Endodermal cell (in vitro differentiated cells): Measurements from ENCODE around the gene LRATD1. TPM values are rescaled to one million over a fixed set of nuclear protein-coding genes. Genes with fewer than 3 reads are reported as not detected.

ENCODE experiments used
- DNase-seq: peaks from one replicate; pipeline ENCODE4 v3.0.0-alpha.2; 2017
- H3K27ac ChIP-seq: 2 replicates; pipeline ENCODE4 v1.5.1; 2013; ENCODE audit warnings: mild to moderate bottlenecking, low read depth, low read length, moderate library complexity
- H3K27me3 ChIP-seq: 2 replicates; pipeline ENCODE4 v1.6.1; 2013; ENCODE audit warnings: mild to moderate bottlenecking, low read length, moderate library complexity; ENCODE audit not compliant: insufficient read depth, control insufficient read depth, poor library complexity, severe bottlenecking
- H3K36me3 ChIP-seq: 2 replicates; pipeline ENCODE4 v1.7.0; 2013; ENCODE audit warnings: mild to moderate bottlenecking, low read length, moderate library complexity; ENCODE audit not compliant: control insufficient read depth, insufficient read depth
- H3K4me1 ChIP-seq: one replicate; pipeline ENCODE4 v1.7.0; 2013; ENCODE audit warnings: low read length; ENCODE audit not compliant: control insufficient read depth, insufficient read depth
- H3K4me3 ChIP-seq: 2 replicates; pipeline ENCODE4 v1.5.1; 2013; ENCODE audit warnings: mild to moderate bottlenecking, low read length, moderate library complexity
- H3K9ac ChIP-seq: 2 replicates; pipeline ENCODE4 v1.6.1; 2013; ENCODE audit warnings: mild to moderate bottlenecking, low read length, moderate library complexity; ENCODE audit not compliant: poor library complexity, severe bottlenecking; ENCODE audit errors: extremely low read depth
- H3K9me3 ChIP-seq: 2 replicates; pipeline ENCODE4 v1.6.1; 2013; ENCODE audit warnings: mild to moderate bottlenecking, low read length, moderate library complexity; ENCODE audit not compliant: control insufficient read depth
- H3K27ac Mint-ChIP-seq: 2 replicates; pipeline ENCODE4 v1.8.0; 2020; ENCODE audit warnings: mixed read lengths
- H3K27me3 Mint-ChIP-seq: 2 replicates; pipeline ENCODE4 v1.8.0; 2021; ENCODE audit warnings: mild to moderate bottlenecking, mixed read lengths; ENCODE audit not compliant: insufficient read depth
- H3K36me3 Mint-ChIP-seq: 2 replicates; pipeline ENCODE4 v1.8.0; 2020; ENCODE audit warnings: low read depth, mixed read lengths
- H3K4me1 Mint-ChIP-seq: 2 replicates; pipeline ENCODE4 v1.8.0; 2020; ENCODE audit warnings: mixed read lengths
- H3K4me3 Mint-ChIP-seq: 2 replicates; pipeline ENCODE4 v1.8.0; 2020; ENCODE audit warnings: mild to moderate bottlenecking, moderate library complexity, mixed read lengths
- H3K9me3 Mint-ChIP-seq: 2 replicates; pipeline ENCODE4 v1.8.0; 2020; ENCODE audit warnings: mild to moderate bottlenecking, mixed read lengths
- WGBS, 2 experiments: methylation state at CpG; one replicate each; pipeline versions ENCODE4 v1.1.5 to v1.1.7; 2013; ENCODE audit warnings: missing lambda C conversion rate in 2 of 2, mixed read lengths in 1 of 2; ENCODE audit not compliant: insufficient coverage in 1 of 2, insufficient read length in 1 of 2; 5-methylcytosine and 5-hydroxymethylcytosine counted together
- total RNA-seq, 2 donors: library from RNA; stranded (reverse); fragmentation: NEBNext Ultra II Directional in 1 of 2; extraction: Animal tissue kit (Norgen Biotek cat#: 25700) in 1 of 2; gene quantifications; 2 replicates in 1 of 2; 3 replicates in 1 of 2; pipeline ENCODE4 v1.2.1, GENCODE V29; 2021
- TF ChIP-seq, protein P1 (sequence below): fragments of 200-600 bp; sonication (generic); conservative IDR thresholded peaks from 2 replicates; pipeline ENCODE4 v1.5.0; 2021; ENCODE audit warnings: antibody characterized with exemption, mild to moderate bottlenecking

LRATD1 gene
- total RNA-seq, 2 donors from 2014 or later, result 0.95 to 2.6 TPM

DNA sequence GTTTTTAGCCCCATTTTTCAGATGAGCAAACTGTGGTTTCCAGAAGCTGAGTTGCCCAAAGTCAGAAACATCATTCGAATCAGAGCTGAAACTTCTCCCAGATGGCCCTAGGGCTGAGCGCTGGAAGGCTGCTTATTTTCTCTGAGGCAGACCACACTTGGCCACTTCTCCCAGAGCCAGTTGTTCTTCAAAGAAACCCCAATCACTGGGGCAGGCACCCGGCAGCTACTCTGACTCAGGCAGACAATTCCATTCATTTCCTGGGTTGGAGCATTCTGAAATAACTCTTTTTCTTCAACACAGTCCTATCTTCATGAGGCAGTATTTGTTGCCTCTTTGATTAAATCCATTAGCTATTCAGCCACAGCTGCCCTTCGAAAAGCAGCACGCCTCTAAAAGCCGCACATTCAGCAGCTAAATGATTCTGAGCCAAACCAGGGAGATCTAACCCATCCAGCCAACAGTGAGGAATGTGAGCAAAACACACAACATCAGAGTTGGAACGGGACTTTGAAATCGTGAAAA, 40.9 kb downstream of the LRATD1 start:
- Histone ChIP-seq H3K4me1 (no peaks in the 10 kb centered on the region), H3K9me3 (no peaks in the 10 kb centered on the region), H3K27me3 (no peaks in the 10 kb centered on the region), H3K4me3 (no peak overlapping the region), H3K27ac (no peak overlapping the region), H3K36me3 (no peaks in the 10 kb centered on the region), H3K9ac (no peak overlapping the region)
- TF ChIP-seq, protein P1, sequence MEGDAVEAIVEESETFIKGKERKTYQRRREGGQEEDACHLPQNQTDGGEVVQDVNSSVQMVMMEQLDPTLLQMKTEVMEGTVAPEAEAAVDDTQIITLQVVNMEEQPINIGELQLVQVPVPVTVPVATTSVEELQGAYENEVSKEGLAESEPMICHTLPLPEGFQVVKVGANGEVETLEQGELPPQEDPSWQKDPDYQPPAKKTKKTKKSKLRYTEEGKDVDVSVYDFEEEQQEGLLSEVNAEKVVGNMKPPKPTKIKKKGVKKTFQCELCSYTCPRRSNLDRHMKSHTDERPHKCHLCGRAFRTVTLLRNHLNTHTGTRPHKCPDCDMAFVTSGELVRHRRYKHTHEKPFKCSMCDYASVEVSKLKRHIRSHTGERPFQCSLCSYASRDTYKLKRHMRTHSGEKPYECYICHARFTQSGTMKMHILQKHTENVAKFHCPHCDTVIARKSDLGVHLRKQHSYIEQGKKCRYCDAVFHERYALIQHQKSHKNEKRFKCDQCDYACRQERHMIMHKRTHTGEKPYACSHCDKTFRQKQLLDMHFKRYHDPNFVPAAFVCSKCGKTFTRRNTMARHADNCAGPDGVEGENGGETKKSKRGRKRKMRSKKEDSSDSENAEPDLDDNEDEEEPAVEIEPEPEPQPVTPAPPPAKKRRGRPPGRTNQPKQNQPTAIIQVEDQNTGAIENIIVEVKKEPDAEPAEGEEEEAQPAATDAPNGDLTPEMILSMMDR, result no peak
- WGBS, 2 experiments, result 85 to 89% methylated on average over 7 to 8 of the region's 8 CpGs
- Mint-ChIP-seq H3K9me3 (no peaks in the 10 kb centered on the region), H3K4me3 (no peak overlapping the region), H3K27ac (no peak overlapping the region), H3K27me3 (no peaks in the 10 kb centered on the region), H3K36me3 (no peaks in the 10 kb centered on the region), H3K4me1 (no peaks in the 10 kb centered on the region)
- DNase-seq, result no peak

DNA sequence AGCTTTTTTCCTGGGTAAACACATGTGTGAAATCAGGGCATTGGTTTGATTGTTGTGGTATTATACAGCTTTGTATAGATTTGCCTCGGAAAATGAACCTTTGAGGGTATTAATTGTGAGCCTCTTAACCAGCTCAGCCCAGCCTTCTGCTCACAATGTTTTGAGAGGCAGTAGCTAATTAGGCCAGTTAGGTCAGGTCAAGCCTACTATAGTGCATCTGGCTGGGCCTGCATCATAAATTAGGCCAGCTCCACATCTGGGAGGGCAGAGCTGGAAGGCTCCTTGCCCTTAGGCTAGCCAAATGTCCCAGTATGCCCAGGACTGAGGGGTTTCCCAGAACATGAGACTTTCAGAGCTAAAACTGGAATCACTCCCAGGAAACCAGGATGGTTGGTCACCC, 43.0 kb downstream of the LRATD1 start:
- no peaks in the 10 kb centered on the region for H3K4me1 Mint-ChIP-seq
- H3K27me3 ChIP-seq, result no peaks in the 10 kb centered on the region
- H3K9ac ChIP-seq, result no peak overlapping the region
- no peak overlapping the region for H3K27ac ChIP-seq
- no peaks in the 10 kb centered on the region for H3K9me3 ChIP-seq
- H3K4me3 Mint-ChIP-seq, result no peak overlapping the region
- no peaks in the 10 kb centered on the region for H3K36me3 Mint-ChIP-seq
- no peak overlapping the region for H3K27ac Mint-ChIP-seq
- H3K4me3 ChIP-seq, result no peak overlapping the region
- H3K4me1 ChIP-seq, result no peaks in the 10 kb centered on the region
- H3K27me3 Mint-ChIP-seq, result peaks cover 3% of the 10 kb centered on the region
- 77% methylated on average over 1 of the region's 1 CpG; no CpG with 5 or more reads in 1 of the 2 experiments for WGBS, 2 experiments
- H3K9me3 Mint-ChIP-seq, result no peaks in the 10 kb centered on the region
- TF ChIP-seq, protein P1, result no peak
- no peaks in the 10 kb centered on the region for H3K36me3 ChIP-seq
- no peak for DNase-seq

DNA sequence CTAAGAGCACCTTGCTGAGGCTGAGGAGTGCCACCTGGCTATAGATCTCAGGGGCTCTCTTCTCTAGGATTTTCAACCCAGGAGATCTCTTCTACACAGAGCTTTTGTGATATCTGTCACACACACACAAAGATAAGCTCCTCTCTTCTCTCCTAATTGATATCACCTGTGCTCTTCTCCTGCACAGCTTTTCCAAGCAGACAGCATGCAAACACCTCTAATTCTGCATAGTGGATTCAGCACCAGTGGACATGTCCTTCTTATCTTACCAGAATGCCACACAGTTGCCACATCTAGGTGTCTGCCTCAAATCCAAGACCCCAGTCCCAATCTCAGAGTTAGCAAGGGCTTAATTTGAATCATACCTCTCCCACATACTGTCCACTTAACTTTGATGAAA, 43.9 kb downstream of the LRATD1 start:
- no peaks in the 10 kb centered on the region for H3K36me3 Mint-ChIP-seq
- DNase-seq, result no peak
- no peak overlapping the region for H3K4me3 ChIP-seq
- H3K9ac ChIP-seq, result no peak overlapping the region
- peaks cover 3% of the 10 kb centered on the region for H3K27me3 Mint-ChIP-seq
- TF ChIP-seq, protein P1, result no peak
- no peak overlapping the region for H3K4me3 Mint-ChIP-seq
- H3K9me3 Mint-ChIP-seq, result no peaks in the 10 kb centered on the region
- no peaks in the 10 kb centered on the region for H3K4me1 Mint-ChIP-seq
- no peaks in the 10 kb centered on the region for H3K9me3 ChIP-seq
- H3K36me3 ChIP-seq, result no peaks in the 10 kb centered on the region
- H3K27me3 ChIP-seq, result no peaks in the 10 kb centered on the region
- no peaks in the 10 kb centered on the region for H3K4me1 ChIP-seq
- no peak overlapping the region for H3K27ac ChIP-seq
- H3K27ac Mint-ChIP-seq, result no peak overlapping the region
